Measurements from ENCODE around the gene CLEC10A. TPM values are rescaled to one million over a fixed set of nuclear protein-coding genes. Genes with fewer than 3 reads are reported as not detected.

Gene CLEC10A
- total RNA-seq, 4 donors from 2014 or later = 1.6 to 3.3 (median 1.7) TPM

GRCh38 chr17:7114241-7114874, 34.3 kb upstream of the CLEC10A start, which contains the start of gene ASGR2:
TSS of gene ASGR2 (minus strand) at chr17:7114822. CDS start at chr17:7114240, 582 bp downstream.
- no peak within 1 kb of the TSS for H3K4me3 ChIP-seq
- WGBS = 82% methylated on average over 7 of the region's 14 CpGs
- H3K27ac ChIP-seq = no peak within 1 kb of the TSS
- H3K9me3 ChIP-seq = no peaks in the 10 kb centered on the region
- no peaks in the 10 kb centered on the region for H3K4me1 ChIP-seq
- no peaks in the 10 kb centered on the region for H3K36me3 ChIP-seq
- H3K27me3 ChIP-seq = peaks cover 16% of the 10 kb centered on the region
- TF ChIP-seq, protein P1, sequence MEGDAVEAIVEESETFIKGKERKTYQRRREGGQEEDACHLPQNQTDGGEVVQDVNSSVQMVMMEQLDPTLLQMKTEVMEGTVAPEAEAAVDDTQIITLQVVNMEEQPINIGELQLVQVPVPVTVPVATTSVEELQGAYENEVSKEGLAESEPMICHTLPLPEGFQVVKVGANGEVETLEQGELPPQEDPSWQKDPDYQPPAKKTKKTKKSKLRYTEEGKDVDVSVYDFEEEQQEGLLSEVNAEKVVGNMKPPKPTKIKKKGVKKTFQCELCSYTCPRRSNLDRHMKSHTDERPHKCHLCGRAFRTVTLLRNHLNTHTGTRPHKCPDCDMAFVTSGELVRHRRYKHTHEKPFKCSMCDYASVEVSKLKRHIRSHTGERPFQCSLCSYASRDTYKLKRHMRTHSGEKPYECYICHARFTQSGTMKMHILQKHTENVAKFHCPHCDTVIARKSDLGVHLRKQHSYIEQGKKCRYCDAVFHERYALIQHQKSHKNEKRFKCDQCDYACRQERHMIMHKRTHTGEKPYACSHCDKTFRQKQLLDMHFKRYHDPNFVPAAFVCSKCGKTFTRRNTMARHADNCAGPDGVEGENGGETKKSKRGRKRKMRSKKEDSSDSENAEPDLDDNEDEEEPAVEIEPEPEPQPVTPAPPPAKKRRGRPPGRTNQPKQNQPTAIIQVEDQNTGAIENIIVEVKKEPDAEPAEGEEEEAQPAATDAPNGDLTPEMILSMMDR (IDR thresholded peaks at IDR 0.05) = no peak
- TF ChIP-seq POLR2AphosphoS5 (IDR thresholded peaks at IDR 0.05) (no peak), POLR2A (IDR thresholded peaks at IDR 0.05) (no peak), EP300 (IDR thresholded peaks at IDR 0.05) (no peak)
- no peak for DNase-seq (ENCODE audit: low spot score in 2 of 2)

DNA sequence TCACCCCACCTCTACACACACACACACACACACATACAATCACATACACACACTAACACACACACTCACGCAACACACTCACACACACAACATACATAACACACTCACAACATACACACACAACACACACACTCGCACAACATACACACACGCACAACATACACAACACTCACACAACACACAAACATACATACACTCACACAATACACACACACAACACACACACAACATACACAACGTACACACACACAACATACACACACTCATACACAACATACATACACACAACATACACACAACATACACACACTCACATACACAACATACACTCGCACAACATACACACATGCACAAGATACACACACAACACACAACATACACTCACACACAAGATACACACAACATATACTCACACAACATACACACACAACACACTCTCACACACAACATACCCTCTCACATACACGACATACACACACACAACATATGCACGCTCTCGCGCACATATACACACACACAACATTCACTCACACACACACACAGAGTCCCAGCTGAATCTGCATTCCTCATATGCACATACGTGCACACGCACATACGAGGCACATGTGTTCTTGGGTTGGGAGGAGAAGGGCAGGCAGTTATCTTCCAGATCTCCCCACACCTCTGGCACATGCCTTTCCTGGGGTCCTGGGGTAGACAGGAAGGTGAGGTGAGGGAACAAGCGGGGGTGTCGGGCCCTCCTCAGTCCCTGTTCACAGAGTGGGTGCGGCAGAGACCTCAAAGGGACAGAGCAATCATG, 33.4 kb upstream of the CLEC10A start:
- peaks cover 13% of the 10 kb centered on the region for H3K27me3 ChIP-seq
- no peak for DNase-seq (ENCODE audit: low spot score in 2 of 2)
- H3K4me3 ChIP-seq = no peak overlapping the region
- TF ChIP-seq POLR2A (IDR thresholded peaks at IDR 0.05) (no peak), POLR2AphosphoS5 (IDR thresholded peaks at IDR 0.05) (no peak), EP300 (IDR thresholded peaks at IDR 0.05) (no peak)
- TF ChIP-seq, protein P1 (IDR thresholded peaks at IDR 0.05) = no peak
- no peaks in the 10 kb centered on the region for H3K36me3 ChIP-seq
- 82% methylated on average over 13 of the region's 15 CpGs for WGBS
- H3K4me1 ChIP-seq = no peaks in the 10 kb centered on the region
- no peak overlapping the region for H3K27ac ChIP-seq
- H3K9me3 ChIP-seq = no peaks in the 10 kb centered on the region

GRCh38 chr17:7112510-7113108, 32.6 kb upstream of the CLEC10A start:
- Histone ChIP-seq H3K4me1 (no peaks in the 10 kb centered on the region), H3K36me3 (no peaks in the 10 kb centered on the region), H3K9me3 (no peaks in the 10 kb centered on the region), H3K4me3 (no peak overlapping the region), H3K27ac (no peak overlapping the region), H3K27me3 (peaks cover 20% of the 10 kb centered on the region)
- WGBS = 55% methylated on average over 6 of the region's 10 CpGs
- no peak for TF ChIP-seq POLR2AphosphoS5 (IDR thresholded peaks at IDR 0.05)
- TF ChIP-seq, protein P1 (IDR thresholded peaks at IDR 0.05) = no peak
- TF ChIP-seq EP300 (IDR thresholded peaks at IDR 0.05) = no peak
- no peak for TF ChIP-seq POLR2A (IDR thresholded peaks at IDR 0.05)
- DNase-seq (ENCODE audit: low spot score in 2 of 2) = no peak

- no peaks in the 10 kb centered on the region for H3K4me1 ChIP-seq
- no peaks in the 10 kb centered on the region for H3K9me3 ChIP-seq
- TF ChIP-seq, protein P1 (IDR thresholded peaks at IDR 0.05) = no peak
- TF ChIP-seq POLR2AphosphoS5 (IDR thresholded peaks at IDR 0.05) (no peak), EP300 (IDR thresholded peaks at IDR 0.05) (no peak), POLR2A (IDR thresholded peaks at IDR 0.05) (no peak)
- H3K4me3 ChIP-seq = no peak overlapping the region
- DNase-seq (ENCODE audit: low spot score in 2 of 2) = no peak
- peaks cover 22% of the 10 kb centered on the region for H3K27me3 ChIP-seq
- H3K27ac ChIP-seq = no peak overlapping the region
- H3K36me3 ChIP-seq = no peaks in the 10 kb centered on the region
- 40% methylated on average over 12 of the region's 12 CpGs for WGBS
Measured at GRCh38 chr17:7111784-7112509, 31.9 kb upstream of the CLEC10A start.
